Measurements from ENCODE around the gene LETM1.

Gene LETM1

DNA sequence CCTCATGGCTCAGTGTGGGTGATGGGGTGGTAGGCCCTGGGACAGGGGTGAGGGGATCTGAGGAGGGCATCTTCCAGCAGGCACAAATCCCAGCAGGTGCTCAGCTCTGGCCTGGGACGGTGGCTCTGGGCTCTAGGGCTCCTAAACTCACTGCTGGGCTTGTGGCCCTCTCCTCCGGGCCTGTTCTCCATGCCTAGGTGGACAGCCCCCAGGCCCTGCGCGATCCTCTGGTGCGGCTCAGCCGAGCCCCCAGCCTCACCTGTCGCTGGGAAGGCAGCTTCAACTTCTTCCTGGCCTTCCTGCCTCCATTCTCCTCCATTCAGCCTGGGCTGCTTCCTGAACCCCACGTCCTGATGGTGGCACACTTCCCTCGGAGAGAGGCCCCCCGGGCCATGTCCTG, 82.2 kb downstream of the LETM1 start:
- DNase-seq = no peak

GRCh38 chr4:1772853-1773538, 83.0 kb downstream of the LETM1 start:
- no peak for DNase-seq

DNA sequence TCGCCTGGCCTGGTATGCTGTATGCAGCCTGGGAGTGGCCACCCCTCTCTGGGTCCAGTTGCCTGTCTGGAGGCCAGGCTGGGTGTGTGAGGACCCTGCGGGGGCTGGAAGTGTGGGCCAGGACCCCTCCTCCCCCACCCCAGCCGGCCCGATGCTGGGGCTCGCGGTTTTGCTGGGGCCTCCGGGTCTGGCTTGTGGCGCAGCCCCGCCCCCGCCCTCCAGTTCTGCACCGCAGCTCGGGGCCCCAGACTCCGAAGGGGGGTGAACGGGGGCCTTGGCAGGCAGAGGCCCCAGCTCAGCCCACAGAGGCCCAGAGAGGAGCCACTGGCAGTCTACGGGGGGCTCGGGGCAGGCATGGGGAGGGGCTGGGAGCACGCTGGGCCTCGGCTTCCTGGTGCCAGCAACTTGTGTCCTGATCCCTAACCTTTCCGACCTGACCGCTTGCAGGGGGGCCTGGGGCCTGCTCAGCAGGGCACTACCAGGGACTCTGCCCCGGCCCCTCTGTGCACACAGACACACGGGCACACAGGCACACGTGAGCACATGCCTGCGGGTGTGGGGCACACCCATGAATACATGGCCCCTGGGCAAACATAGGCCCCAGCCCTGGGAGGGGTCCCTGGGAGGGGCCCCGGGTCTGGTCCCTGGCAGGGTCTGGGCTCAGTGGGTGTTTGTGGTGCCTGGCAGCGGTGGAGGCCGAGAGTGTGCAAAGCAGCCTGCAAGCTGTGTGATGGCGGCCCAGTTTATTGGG, 84.2 kb downstream of the LETM1 start:
- DNase-seq = no peak

DNA sequence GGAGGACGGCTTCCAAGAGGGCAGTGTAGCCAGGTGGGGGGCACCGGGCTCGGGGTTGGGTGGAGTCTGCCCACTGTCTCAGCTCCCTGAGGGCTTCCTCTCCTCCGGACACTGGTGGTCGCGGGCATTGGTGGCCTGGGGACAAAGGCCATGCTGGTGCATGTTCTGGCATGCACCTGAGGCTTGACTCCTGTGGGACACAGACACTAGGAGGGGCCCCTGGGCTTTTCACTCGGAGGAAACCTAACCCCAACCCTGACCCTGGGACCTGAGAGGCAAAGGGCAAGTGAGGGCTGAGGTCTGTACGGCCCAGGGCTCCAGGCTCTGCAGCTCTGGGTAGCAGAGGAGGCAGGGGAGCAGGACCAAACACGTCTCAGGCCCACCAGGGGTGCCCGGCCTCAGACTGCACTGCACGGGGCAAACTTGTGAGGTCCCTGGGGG, 85.1 kb downstream of the LETM1 start:
- no peak for DNase-seq

DNA sequence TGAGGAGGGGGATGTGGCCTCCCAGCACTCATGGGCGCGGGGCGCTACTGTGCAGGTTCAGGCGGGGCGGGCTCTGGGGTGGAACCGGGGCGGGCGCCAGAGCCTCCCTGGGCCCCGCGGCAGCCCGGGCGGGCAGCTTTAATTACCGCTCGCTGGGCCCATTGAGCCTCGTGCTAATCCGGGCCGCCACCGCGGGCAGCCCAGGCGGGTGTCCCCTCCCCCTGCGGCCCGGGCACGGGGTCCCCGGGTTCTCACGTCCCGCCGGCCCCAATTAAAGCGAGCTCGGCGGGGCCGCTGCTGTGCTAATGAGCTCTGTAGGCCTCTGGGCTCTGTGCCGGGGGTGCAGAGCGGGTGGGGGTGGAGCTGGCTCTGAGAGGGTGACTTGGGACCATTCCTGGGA, 85.7 kb downstream of the LETM1 start:
- DNase-seq = no peak

DNA sequence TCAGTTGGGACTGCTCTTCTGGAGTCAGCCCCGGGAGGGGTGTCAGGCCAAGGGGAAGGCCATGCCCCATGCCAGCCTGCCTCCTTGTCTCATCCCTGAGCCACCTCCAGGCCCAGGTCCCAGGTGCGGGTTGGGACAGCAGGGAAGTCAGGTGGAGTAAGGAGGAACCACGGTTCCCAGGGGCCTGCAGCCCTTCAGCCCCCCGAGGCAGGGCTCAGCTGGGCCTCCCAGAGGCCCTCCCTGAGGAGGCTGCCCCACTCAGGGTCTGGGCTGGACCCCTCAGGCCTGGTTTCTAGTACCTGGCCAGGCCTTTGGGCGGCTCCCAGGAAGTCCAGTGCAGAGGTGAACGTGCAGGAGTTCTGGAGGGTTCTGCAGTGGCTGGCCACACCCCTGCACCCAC, 86.3 kb downstream of the LETM1 start:
- DNase-seq = no peak

DNA sequence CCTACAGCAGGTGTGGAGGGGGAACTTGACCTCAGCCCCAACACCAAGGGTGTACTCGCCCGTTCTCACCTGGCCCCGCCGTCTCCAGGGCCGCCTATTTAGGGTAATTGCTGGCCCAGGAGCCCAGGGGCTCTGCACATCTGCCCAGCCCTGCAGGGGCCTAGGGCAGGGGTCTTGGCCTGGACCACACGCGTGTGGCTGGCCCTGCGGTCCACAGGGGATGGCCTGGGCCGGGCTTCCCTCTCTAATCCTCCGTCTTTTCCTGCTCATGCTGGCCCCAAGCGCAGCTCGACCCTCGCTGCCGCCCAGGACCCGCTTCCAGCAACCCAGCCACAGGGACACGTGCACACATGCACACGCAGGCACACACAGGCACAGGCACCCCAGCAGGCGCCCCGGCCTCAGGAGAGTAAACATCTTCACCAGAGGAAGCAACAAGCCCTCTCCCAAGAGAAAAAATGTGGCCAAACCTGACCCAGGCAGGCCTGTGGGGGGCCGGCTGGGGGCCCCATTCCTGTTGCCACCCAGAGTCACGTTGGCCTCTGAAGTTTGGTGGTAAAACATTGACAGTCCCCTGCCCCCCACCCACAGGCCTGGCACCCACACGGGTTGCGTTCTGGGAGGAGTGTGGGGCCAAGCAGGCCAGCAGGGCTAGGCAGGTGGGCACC, 87.5 kb downstream of the LETM1 start:
- DNase-seq = no peak

- DNase-seq = peak; percentile 22
Measured at GRCh38 chr4:1767770-1768366, 88.1 kb downstream of the LETM1 start.

- no peak for DNase-seq
Measured at GRCh38 chr4:1767061-1767769, 88.7 kb downstream of the LETM1 start.

GRCh38 chr4:1766106-1767060, 89.6 kb downstream of the LETM1 start:
- no peak for DNase-seq

DNA sequence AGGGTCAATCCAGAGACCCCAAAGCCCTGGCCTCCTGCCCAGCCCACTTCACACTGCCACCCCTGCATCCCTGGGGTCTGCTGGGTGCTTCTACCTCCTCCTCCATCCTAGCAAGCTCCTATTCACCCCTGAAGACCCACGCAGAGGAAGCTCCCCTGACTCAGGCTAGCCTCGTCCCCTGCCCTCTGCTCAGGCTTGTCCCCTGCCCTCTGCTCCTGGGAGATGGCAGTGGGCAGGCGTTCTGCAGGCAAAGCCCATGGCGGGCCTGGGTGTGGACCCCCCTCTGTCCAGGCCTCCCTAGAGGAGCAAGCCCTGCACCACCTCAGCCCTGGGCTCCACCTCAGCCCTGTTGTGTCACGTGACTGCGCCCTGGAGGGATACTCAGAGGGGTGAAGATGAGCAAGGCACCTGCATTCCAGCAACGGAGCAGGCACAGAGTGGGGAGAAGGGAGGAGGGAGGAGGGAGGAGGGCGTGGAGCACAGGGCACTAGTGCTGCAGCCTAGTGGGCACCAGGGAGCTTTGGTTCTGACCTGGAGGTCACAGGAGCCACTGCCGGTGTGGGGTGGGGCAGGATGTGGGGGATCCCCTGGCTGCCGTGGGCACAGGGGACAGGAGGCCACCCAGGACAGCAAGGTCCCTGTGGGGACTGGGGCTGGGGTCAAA, 90.4 kb downstream of the LETM1 start:
- no peak for DNase-seq

- no peak for DNase-seq
Measured at GRCh38 chr4:1764670-1765069, 91.3 kb downstream of the LETM1 start.

DNA sequence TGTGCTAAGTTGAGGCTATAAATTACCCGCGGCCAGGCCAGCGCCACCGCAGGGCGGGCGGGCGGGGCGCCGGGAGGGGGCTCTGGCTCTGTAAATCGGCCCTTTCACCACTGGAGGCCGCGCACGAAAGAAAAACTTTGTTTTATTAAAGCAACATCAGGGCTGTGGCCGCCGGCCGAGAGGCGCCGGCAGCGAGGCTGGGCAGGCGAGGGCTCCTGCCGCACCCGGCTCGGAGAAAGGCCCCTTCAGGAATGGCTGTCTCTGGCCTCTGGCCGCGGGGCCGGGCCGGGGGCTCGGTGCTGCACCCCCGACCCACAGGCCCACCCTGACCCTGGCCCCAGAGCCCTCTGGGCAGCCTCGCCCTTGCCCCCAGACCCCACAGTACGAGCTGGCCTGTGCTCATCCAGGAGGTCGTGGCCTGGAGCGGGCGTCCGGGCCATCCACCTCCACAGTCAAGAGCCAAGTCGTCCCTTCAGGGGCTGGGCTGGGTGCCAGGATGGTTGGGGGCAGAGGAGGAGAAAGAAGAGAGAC, 92.3 kb downstream of the LETM1 start:
- DNase-seq = peak; percentile 44

DNA sequence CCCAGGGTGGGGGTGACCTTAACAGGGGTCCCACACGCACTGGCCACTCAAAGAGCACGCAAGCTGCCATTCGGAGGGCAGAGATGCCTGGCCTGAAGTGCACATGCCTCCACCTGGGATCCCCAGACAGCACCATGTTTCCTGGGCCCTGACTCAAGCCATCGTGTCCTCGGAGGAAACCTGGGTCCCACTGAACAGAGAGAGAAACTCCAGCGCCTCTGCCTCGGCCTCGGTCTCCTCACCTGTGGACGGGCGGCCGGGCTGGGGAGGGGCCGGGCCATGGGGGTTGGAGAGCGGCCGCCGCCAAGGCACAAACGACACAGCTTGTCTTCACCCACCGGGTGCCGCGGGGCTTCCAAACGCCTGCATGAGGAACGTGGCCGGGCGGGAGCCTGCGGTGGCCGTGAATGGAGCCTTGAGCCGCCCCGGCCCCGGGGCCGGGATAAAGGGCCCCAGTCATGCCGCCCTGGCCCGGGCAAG, 92.8 kb downstream of the LETM1 start:
- no peak for DNase-seq

- no peak for DNase-seq
Measured at GRCh38 chr4:1762264-1763010, 93.5 kb downstream of the LETM1 start.

All from fibroblast of upper back skin (primary cell).